AG04449 (cell line): Measurements from ENCODE around the gene GPN2.

Experiments
- CTCF ChIA-PET: fragments of 350-600 bp; formaldehyde crosslinking; extraction: SDS; loops from one replicate; lab custom pipeline; 2021; ENCODE audit warnings: antibody characterized with exemption; lab: Yijun Ruan, JAX
- POLR2A ChIA-PET: fragments of 400-600, 350-600 bp; formaldehyde crosslinking; extraction: SDS; loops from one replicate; lab custom pipeline; 2020; ENCODE audit warnings: antibody characterized with exemption, inconsistent platforms; lab: Yijun Ruan, JAX
- DNase-seq: peaks from one replicate; pipeline ENCODE4 v3.0.0-alpha.2; 2010; ENCODE audit warnings: low read depth, low spot score
- H3K4me3 ChIP-seq: 2 replicates; pipeline ENCODE4 v1.5.1; 2011; ENCODE audit warnings: low read depth, mild to moderate bottlenecking, control low read depth, low read length
- CTCF ChIP-seq: IDR thresholded peaks from one replicate; pipeline ENCODE4 v1.5.1; 2011; ENCODE audit warnings: mild to moderate bottlenecking, moderate library complexity, low read length, control low read depth, inconsistent platforms; ENCODE audit not compliant: insufficient read depth; ENCODE audit errors: missing control alignments

Gene GPN2

DNA sequence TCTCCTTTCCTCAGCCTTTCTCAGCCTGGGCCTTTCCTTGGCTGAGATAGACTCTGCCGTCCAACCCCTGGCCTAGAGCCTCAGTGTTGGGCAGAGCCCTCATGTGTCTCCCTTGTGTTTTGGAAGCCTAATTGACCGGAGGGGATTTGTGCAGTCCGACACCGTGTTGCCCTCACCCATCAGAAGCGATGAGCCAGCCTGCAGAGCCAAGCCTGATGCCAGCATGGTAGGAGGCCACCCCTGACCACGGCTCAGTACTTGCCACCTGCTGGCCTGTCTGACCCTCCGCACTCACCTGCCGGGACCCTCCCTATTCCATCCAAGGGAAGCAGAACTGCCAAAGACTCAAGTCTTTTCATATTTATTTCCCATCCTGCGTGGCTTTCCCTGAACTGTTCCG, 36.5 kb downstream of the GPN2 start:
- no peak for DNase-seq
- no peak for TF ChIP-seq CTCF
- CTCF ChIA-PET = interaction anchor here (0.8 to 4.1 kb wide), 7 partner anchors 8 to 33 kb away, joined by 3 to 27 read pairs (median 3); no protein-coding TSS in a partner anchor

DNA sequence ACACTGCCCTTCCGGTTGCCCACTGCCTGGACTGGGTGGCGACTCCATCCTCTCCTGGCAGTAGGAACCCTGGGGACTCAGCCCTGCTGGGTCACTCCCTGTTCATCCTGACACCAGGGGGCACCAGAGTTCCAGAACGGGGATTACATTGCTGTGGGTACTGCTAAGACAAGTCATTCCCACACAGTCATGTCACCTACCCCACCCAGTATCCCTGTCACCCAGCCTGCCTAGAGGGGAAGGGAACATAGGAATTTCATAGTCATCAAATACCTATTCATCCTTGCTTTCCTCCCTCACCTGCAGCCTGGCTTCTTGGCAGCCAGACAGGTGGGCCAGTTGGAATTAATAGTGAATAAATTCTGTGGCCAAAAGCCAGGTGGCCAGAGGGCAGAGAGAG, 36.9 kb downstream of the GPN2 start:
- peak; percentile 26 for DNase-seq
- POLR2A ChIA-PET = no interaction called here
- H3K4me3 ChIP-seq = no peak overlapping the region
- peak; percentile 88 for TF ChIP-seq CTCF
- CTCF ChIA-PET = interaction anchor here (0.9 to 4.1 kb wide), 6 partner anchors 9 to 34 kb away, joined by 3 to 27 read pairs (median 4); no protein-coding TSS in a partner anchor

More for the DNA sequence above, 36.5 kb downstream of the GPN2 start:
- POLR2A ChIA-PET = no interaction called here
- H3K4me3 ChIP-seq = no peak overlapping the region

GRCh38 chr1:26852701-26853100, 37.4 kb downstream of the GPN2 start:
- CTCF ChIA-PET = interaction anchor here (1.0 to 5.0 kb wide), 10 partner anchors 7 to 56 kb away, joined by 3 to 52 read pairs (median 4); partner anchors contain the start of gene SFN
- no peak for TF ChIP-seq CTCF
- POLR2A ChIA-PET = no interaction called here
- no peak overlapping the region for H3K4me3 ChIP-seq
- DNase-seq = no peak

GRCh38 chr1:26851106-26851684, 38.9 kb downstream of the GPN2 start:
- POLR2A ChIA-PET = no interaction called here
- DNase-seq = no peak
- TF ChIP-seq CTCF = no peak
- CTCF ChIA-PET = interaction anchor here (0.9 to 5.0 kb wide), 11 partner anchors 9 to 253 kb away, joined by 3 to 52 read pairs (median 4); partner anchors contain the start of gene SFN
- H3K4me3 ChIP-seq = no peak overlapping the region

DNA sequence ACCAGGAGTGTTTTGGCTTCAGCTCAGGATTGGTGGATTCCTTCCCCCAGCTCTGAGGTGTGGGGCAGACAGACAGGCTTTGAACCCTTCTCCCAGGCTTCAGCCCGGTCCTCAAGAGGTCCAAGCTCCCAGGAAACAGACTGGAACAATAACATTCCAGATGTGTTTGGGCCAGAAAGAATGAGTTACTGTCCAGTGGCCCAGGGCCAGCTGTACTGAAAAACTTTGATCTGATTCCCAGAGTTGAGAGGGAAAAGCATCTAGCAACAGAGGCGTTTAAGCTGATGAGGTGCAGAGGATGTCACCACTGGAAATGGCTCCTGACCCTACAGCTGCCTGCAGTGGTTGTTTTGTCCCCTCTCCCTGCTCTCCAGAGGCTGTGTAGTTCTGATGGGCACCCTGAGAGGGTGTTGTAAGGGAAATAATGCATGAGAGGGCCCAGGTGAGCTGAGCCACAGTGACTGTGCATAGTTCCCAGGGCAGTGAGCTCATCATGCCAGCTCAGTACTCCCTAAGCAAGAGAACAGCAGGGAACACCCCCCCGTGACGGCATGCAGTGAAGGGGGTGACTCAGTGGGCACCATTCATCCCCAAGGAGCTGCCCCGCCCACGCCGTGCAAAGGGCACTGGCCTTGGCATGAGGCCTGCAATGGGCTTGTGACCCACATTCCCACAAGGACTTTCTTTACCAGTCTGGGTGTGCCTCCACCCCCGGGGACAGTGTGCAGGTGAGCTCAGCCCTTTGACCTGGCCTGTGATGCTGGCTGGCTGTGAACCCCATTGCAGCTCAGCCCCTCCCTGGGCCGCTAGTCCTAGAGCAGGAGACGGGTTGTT, 40.9 kb downstream of the GPN2 start:
- no peak for TF ChIP-seq CTCF
- ChIA-PET POLR2A (interaction anchor here (0.7 to 1.8 kb wide), 2 partner anchors 17 to 51 kb away, joined by 3 to 5 read pairs; partner anchors contain the start of gene GPATCH3), CTCF (interaction anchor here (0.9 to 5.0 kb wide), 16 partner anchors 11 to 249 kb away, joined by 3 to 52 read pairs (median 6); partner anchors contain the start of genes GPN2, SFN and ZDHHC18)
- no peak overlapping the region for H3K4me3 ChIP-seq
- DNase-seq = peak; percentile 24
